B cell (primary cell): ENCODE data around the gene C3orf85. TPM values are rescaled to one million over a fixed set of nuclear protein-coding genes. Genes with fewer than 3 reads are reported as not detected.

ENCODE experiments used
- ATAC-seq: fragments of 200-7000 bp; cut with Tn5 transposase; one replicate; pipeline ENCODE4 v1.10.0; 2021; ENCODE audit warnings: low read depth, mild to moderate bottlenecking, moderate number of reproducible peaks, moderate library complexity
- CTCF ChIA-PET: fragments of 350-600 bp; sonication (Branson Sonifier 250); formaldehyde crosslinking; loops from one replicate; lab custom pipeline; 2021; ENCODE audit warnings: antibody characterized with exemption, inconsistent platforms; lab: Charles Lee
- POLR2A ChIA-PET: fragments of 350-600 bp; sonication (Branson Sonifier 250); formaldehyde crosslinking; loops from one replicate; lab custom pipeline; 2021; ENCODE audit warnings: antibody characterized with exemption; lab: Charles Lee
- DNase-seq: peaks from one replicate; pipeline ENCODE4 v3.0.0; 2013
- H2AFZ ChIP-seq: 2 replicates; pipeline ENCODE4 v1.6.1; 2012; ENCODE audit warnings: mild to moderate bottlenecking, low read depth, low read length; ENCODE audit not compliant: insufficient read depth, poor library complexity, severe bottlenecking
- H3K27ac ChIP-seq, 2 donors: 1 replicate in 1 of 2; 2 replicates in 1 of 2; pipeline ENCODE4 v1.5.1; 2012 to 2013; ENCODE audit warnings: low read length in 2 of 2, mild to moderate bottlenecking in 2 of 2, moderate library complexity in 1 of 2
- H3K27me3 ChIP-seq, 4 experiments: fragments of 200-600 bp in 1 of 4; sonication (generic) in 1 of 4; replicated peaks in 1 of 4; 1 replicate in 2 of 4; 2 replicates in 2 of 4; pipeline versions ENCODE4 v1.6.1 to v1.7.0; 2013 to 2016; ENCODE audit warnings: low read length in 3 of 4, mild to moderate bottlenecking in 2 of 4, mixed read lengths in 1 of 4, moderate library complexity in 1 of 4; ENCODE audit not compliant: insufficient read depth in 4 of 4, control insufficient read depth in 3 of 4; ENCODE audit errors: control extremely low read depth in 1 of 4
- H3K36me3 ChIP-seq, 2 experiments: replicated peaks in 1 of 2; 1 replicate in 1 of 2; 2 replicates in 1 of 2; pipeline versions ENCODE4 v1.6.1 to v1.7.1; 2013; ENCODE audit warnings: low read length in 1 of 2; ENCODE audit not compliant: insufficient read depth in 2 of 2, control insufficient read depth in 1 of 2; ENCODE audit errors: control extremely low read depth in 1 of 2, extremely low read depth in 1 of 2
- H3K4me1 ChIP-seq, 2 donors: fragments of 200-600 bp in 1 of 2; sonication (generic) in 1 of 2; 1 replicate in 1 of 2; 2 replicates in 1 of 2; pipeline versions ENCODE4 v1.5.1 to v1.6.1; 2013 to 2017; ENCODE audit warnings: low read length in 2 of 2; ENCODE audit not compliant: control insufficient read depth in 2 of 2, insufficient read depth in 2 of 2
- H3K4me2 ChIP-seq: replicated peaks from 2 replicates; pipeline ENCODE3; 2012; ENCODE audit warnings: mild to moderate bottlenecking, low read depth, low read length; ENCODE audit not compliant: poor library complexity, severe bottlenecking
- H3K4me3 ChIP-seq, 5 experiments: fragments of 200-600 bp in 1 of 5; sonication (generic) in 1 of 5; 1 replicate in 3 of 5; 2 replicates in 2 of 5; pipeline versions ENCODE4 v1.5.1 to v1.7.0; 2011 to 2016; ENCODE audit warnings: low read length in 4 of 5, mild to moderate bottlenecking in 4 of 5, low read depth in 2 of 5, control low read depth in 1 of 5, moderate library complexity in 1 of 5; ENCODE audit not compliant: insufficient read depth in 1 of 5; ENCODE audit errors: control extremely low read depth in 1 of 5, extremely low read depth in 1 of 5
- H3K79me2 ChIP-seq: fragments of 200-600 bp; sonication (generic); one replicate; pipeline ENCODE4 v1.6.0; 2016; ENCODE audit warnings: low read length; ENCODE audit not compliant: control insufficient read depth, insufficient read depth
- H3K9ac ChIP-seq: fragments of 200-600 bp; sonication (generic); 2 replicates; pipeline ENCODE4 v1.6.1; 2017; ENCODE audit warnings: mild to moderate bottlenecking, low read length, moderate library complexity
- H3K9me3 ChIP-seq, 3 donors: one replicate each; pipeline versions ENCODE4 v1.6.1 to v1.7.1; 2013; ENCODE audit warnings: low read length in 2 of 3; ENCODE audit not compliant: control insufficient read depth in 2 of 3, insufficient read depth in 1 of 3; ENCODE audit errors: control extremely low read depth in 1 of 3
- H4K20me1 ChIP-seq: 2 replicates; pipeline ENCODE4 v1.6.0; 2012; ENCODE audit warnings: mild to moderate bottlenecking, low read length; ENCODE audit not compliant: insufficient read depth, control insufficient read depth, poor library complexity, severe bottlenecking
- H3K27ac Mint-ChIP-seq: one replicate; pipeline ENCODE4 v1.8.0; 2021; ENCODE audit warnings: mixed read lengths
- H3K27me3 Mint-ChIP-seq: one replicate; pipeline ENCODE4 v1.8.0; 2021; ENCODE audit warnings: mixed read lengths
- H3K4me1 Mint-ChIP-seq: one replicate; pipeline ENCODE4 v1.8.0; 2021; ENCODE audit warnings: mixed read lengths
- H3K4me3 Mint-ChIP-seq: one replicate; pipeline ENCODE4 v1.8.0; 2021; ENCODE audit warnings: mixed read lengths
- H3K9me3 Mint-ChIP-seq: one replicate; pipeline ENCODE4 v1.8.0; 2022; ENCODE audit warnings: mixed read lengths; ENCODE audit not compliant: insufficient read depth
- EZH2 ChIP-seq: IDR thresholded peaks from 2 replicates; pipeline ENCODE4 v1.6.1; 2012; ENCODE audit warnings: borderline replicate concordance, low read depth, mild to moderate bottlenecking, moderate library complexity, low read length; ENCODE audit not compliant: insufficient read depth, poor library complexity, severe bottlenecking
- WGBS: methylation state at CpG from one replicate; pipeline ENCODE4 v1.1.5; 2013; ENCODE audit warnings: missing lambda C conversion rate; ENCODE audit not compliant: insufficient coverage; 5-methylcytosine and 5-hydroxymethylcytosine counted together
- intact Hi-C: fragments of 100-400 bp; cut with micrococcal nuclease; formaldehyde crosslinking; loops from one replicate; pipeline ENCODE4 v1.10.0; 2022
- polyA plus RNA-seq: library from polyadenylated mRNA; depleted of rRNA; stranded (reverse); fragments of >200 nt; gene quantifications from 2 replicates; pipeline ENCODE4 v1.2.3, GENCODE V29; 2012
- total RNA-seq, 2 donors: library from RNA; stranded (reverse); fragments of 120-200 nt in 1 of 2; gene quantifications; 1 replicate in 1 of 2; 2 replicates in 1 of 2; pipeline versions ENCODE4 v1.2.3 to v1.2.4, GENCODE V29; 2013 to 2022
- TF ChIP-seq, protein P1 (sequence below): fragments of 200-600 bp; IDR thresholded peaks from one replicate; pipeline ENCODE4 v1.8.0; 2022; ENCODE audit warnings: antibody characterized with exemption, mild to moderate bottlenecking

C3orf85 gene
- total and polyA plus RNA-seq, 2 donors (not counting 1 experiment from before 2014, with no cell fraction given): not detected

DNA sequence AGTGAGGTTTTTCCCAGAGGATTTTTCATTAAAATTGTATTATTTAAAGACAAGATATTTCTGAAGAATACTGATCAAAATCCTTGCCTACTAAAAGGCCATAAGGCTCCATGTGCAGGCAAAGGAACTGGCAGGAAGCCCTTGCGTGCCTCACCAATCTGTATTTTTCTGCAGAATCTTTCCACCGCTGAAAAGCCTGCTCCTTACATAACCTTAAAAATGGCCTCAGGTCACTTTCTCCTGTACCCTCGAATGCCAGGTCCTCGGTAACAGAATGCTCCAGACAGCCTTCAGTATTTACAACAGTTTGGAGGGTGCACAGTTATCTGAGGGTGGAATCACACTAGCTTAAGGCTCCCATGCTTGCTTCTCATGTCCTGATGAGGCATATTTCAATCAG, 21.8 kb upstream of the C3orf85 start:
- Histone ChIP-seq H3K4me1 (no peaks in the 10 kb centered on the region), H3K36me3 (no peaks in the 10 kb centered on the region), H3K79me2 (no peaks in the 10 kb centered on the region), H4K20me1 (no peaks in the 10 kb centered on the region), H3K9ac (no peak overlapping the region), H3K27me3 (no peaks in the 10 kb centered on the region), H2AFZ (no peak overlapping the region), H3K4me2 (no peak overlapping the region), H3K27ac (no peak overlapping the region), H3K4me3 (no peak overlapping the region), H3K9me3 (peaks cover 0 to 3% (median 0%) of the 10 kb centered on the region in 3 donors)
- POLR2A ChIA-PET: no interaction called here
- H3K27me3 Mint-ChIP-seq: peaks cover 3% of the 10 kb centered on the region
- 100% methylated on average over 2 of the region's 4 CpGs for WGBS
- intact Hi-C loops: no loop called here
- ATAC-seq: no peak
- TF ChIP-seq, protein P1, sequence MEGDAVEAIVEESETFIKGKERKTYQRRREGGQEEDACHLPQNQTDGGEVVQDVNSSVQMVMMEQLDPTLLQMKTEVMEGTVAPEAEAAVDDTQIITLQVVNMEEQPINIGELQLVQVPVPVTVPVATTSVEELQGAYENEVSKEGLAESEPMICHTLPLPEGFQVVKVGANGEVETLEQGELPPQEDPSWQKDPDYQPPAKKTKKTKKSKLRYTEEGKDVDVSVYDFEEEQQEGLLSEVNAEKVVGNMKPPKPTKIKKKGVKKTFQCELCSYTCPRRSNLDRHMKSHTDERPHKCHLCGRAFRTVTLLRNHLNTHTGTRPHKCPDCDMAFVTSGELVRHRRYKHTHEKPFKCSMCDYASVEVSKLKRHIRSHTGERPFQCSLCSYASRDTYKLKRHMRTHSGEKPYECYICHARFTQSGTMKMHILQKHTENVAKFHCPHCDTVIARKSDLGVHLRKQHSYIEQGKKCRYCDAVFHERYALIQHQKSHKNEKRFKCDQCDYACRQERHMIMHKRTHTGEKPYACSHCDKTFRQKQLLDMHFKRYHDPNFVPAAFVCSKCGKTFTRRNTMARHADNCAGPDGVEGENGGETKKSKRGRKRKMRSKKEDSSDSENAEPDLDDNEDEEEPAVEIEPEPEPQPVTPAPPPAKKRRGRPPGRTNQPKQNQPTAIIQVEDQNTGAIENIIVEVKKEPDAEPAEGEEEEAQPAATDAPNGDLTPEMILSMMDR: no peak
- no peak for TF ChIP-seq EZH2
- H3K4me3 Mint-ChIP-seq: no peak overlapping the region
- CTCF ChIA-PET: no interaction called here
- DNase-seq: no peak
- H3K4me1 Mint-ChIP-seq: no peaks in the 10 kb centered on the region
- H3K27ac Mint-ChIP-seq: no peak overlapping the region
- H3K9me3 Mint-ChIP-seq: no peaks in the 10 kb centered on the region

DNA sequence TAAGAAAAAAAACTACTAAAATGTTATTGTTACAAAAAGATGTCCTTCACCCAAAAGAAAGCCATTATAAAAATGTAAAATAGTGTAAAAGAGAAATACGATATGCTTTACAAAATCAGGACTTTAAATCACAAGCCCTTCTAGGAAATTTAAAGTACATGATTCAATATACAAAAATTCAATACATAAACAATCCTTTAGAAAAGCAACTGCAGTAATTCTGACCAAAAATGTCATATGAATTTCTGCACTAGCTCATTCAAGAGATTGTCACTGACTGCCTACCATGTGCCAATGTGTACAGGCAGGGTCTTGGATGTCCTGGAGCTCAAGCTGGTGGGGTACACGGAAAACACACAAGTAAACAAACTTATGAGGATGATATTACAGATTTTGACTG, 21.1 kb upstream of the C3orf85 start:
- Mint-ChIP-seq H3K9me3 (no peaks in the 10 kb centered on the region), H3K4me3 (no peak overlapping the region), H3K27me3 (no peaks in the 10 kb centered on the region), H3K27ac (no peak overlapping the region), H3K4me1 (no peaks in the 10 kb centered on the region)
- ChIA-PET POLR2A (no interaction called here), CTCF (no interaction called here)
- Histone ChIP-seq H2AFZ (no peak overlapping the region), H4K20me1 (no peaks in the 10 kb centered on the region), H3K79me2 (no peaks in the 10 kb centered on the region), H3K27me3 (no peaks in the 10 kb centered on the region), H3K27ac (no peak overlapping the region), H3K9ac (no peak overlapping the region), H3K4me1 (no peaks in the 10 kb centered on the region), H3K4me2 (no peak overlapping the region), H3K4me3 (no peak overlapping the region), H3K9me3 (peaks cover 0 to 3% (median 0%) of the 10 kb centered on the region in 3 donors), H3K36me3 (no peaks in the 10 kb centered on the region)
- ATAC-seq: no peak
- TF ChIP-seq EZH2: no peak
- TF ChIP-seq, protein P1: no peak
- DNase-seq: no peak
- WGBS: 67% methylated on average over 1 of the region's 2 CpGs
- intact Hi-C loops: no loop called here
